ENCODE measurements around the gene CTSH.
A peak's percentile ranks its signal among the peaks of the same experiment; 100 is the strongest.

The CTSH gene
- 42.0 to 77.3 reads per million in 2 donors for total RNA-seq

GRCh38 chr15:78944669-78945407 lies at the start of gene CTSH:
Gene CTSH (minus strand): TSS chr15:78945046. CDS start chr15:78944981, 65 bp downstream.
- DNase-seq, result peak; percentile 84

GRCh38 chr15:78993931-78994530 lies 49.2 kb upstream of the CTSH start:
- no peak for DNase-seq

GRCh38 chr15:78993257-78993930 lies 48.5 kb upstream of the CTSH start:
- DNase-seq, result no peak

GRCh38 chr15:78992416-78993256 lies 47.8 kb upstream of the CTSH start:
- DNase-seq, result no peak

GRCh38 chr15:78991879-78992278 lies 47.0 kb upstream of the CTSH start:
- DNase-seq, result no peak

- DNase-seq, result no peak
Measured at GRCh38 chr15:78991476-78991875, 46.6 kb upstream of the CTSH start.

GRCh38 chr15:78990278-78990677 lies 45.4 kb upstream of the CTSH start:
- DNase-seq, result no peak

GRCh38 chr15:78989701-78990240 lies 44.9 kb upstream of the CTSH start:
- DNase-seq, result no peak

GRCh38 chr15:78988361-78988911 lies 43.6 kb upstream of the CTSH start:
- no peak for DNase-seq

- DNase-seq, result no peak
Measured at GRCh38 chr15:78987556-78988360, 42.9 kb upstream of the CTSH start.

GRCh38 chr15:78985859-78986475 lies 41.1 kb upstream of the CTSH start:
- no peak for DNase-seq

GRCh38 chr15:78984041-78984440 lies 39.2 kb upstream of the CTSH start:
- DNase-seq, result no peak

- DNase-seq, result no peak
Measured at GRCh38 chr15:78983146-78983918, 38.5 kb upstream of the CTSH start.

GRCh38 chr15:78982736-78983135 lies 37.9 kb upstream of the CTSH start:
- no peak for DNase-seq

- DNase-seq, result no peak
Measured at GRCh38 chr15:78981532-78982313, 36.9 kb upstream of the CTSH start.

- peak; percentile 20 for DNase-seq
Measured at GRCh38 chr15:78979456-78980320, 34.8 kb upstream of the CTSH start.

- DNase-seq, result no peak
Measured at GRCh38 chr15:78978601-78979179, 33.8 kb upstream of the CTSH start.

Data from T-helper 9 cell (primary cell).